ENCODE measurements around the gene TSPAN32. TPM values are rescaled to one million over a fixed set of nuclear protein-coding genes. Genes with fewer than 3 reads are reported as not detected.

The TSPAN32 gene
- total RNA-seq, 1 donor from 2014 or later: not detected

- Mint-ChIP-seq H3K4me1 (ENCODE audit: low read depth, unreplicated experiment) (no peaks in the 10 kb centered on the region), H3K9me3 (ENCODE audit: unreplicated experiment) (no peaks in the 10 kb centered on the region), H3K27ac (ENCODE audit: unreplicated experiment) (no peak overlapping the region), H3K36me3 (ENCODE audit: unreplicated experiment) (no peaks in the 10 kb centered on the region), H3K27me3 (ENCODE audit: unreplicated experiment) (peaks cover 6% of the 10 kb centered on the region), H3K4me3 (ENCODE audit: unreplicated experiment) (no peak overlapping the region)
- DNase-seq: peak; percentile 14
- TF ChIP-seq CTCF (IDR thresholded peaks at IDR 0.05; ENCODE audit: partially characterized antibody, unreplicated experiment): no peak
These were observed 7.6 kb upstream of the TSPAN32 start for GRCh38 chr11:2293984-2294925.

- Mint-ChIP-seq H3K36me3 (ENCODE audit: unreplicated experiment) (no peaks in the 10 kb centered on the region), H3K27ac (ENCODE audit: unreplicated experiment) (no peak overlapping the region), H3K9me3 (ENCODE audit: unreplicated experiment) (no peaks in the 10 kb centered on the region), H3K4me1 (ENCODE audit: low read depth, unreplicated experiment) (no peaks in the 10 kb centered on the region), H3K4me3 (ENCODE audit: unreplicated experiment) (no peak overlapping the region), H3K27me3 (ENCODE audit: unreplicated experiment) (peaks cover 6% of the 10 kb centered on the region)
- no peak for TF ChIP-seq CTCF (IDR thresholded peaks at IDR 0.05; ENCODE audit: partially characterized antibody, unreplicated experiment)
- DNase-seq: no peak
These were observed 6.9 kb upstream of the TSPAN32 start for GRCh38 chr11:2294926-2295290.

GRCh38 chr11:2295971-2296912 is 5.6 kb upstream of the TSPAN32 start:
- no peak for TF ChIP-seq CTCF (IDR thresholded peaks at IDR 0.05; ENCODE audit: partially characterized antibody, unreplicated experiment)
- Mint-ChIP-seq H3K9me3 (ENCODE audit: unreplicated experiment) (no peaks in the 10 kb centered on the region), H3K27me3 (ENCODE audit: unreplicated experiment) (peaks cover 6% of the 10 kb centered on the region), H3K36me3 (ENCODE audit: unreplicated experiment) (no peaks in the 10 kb centered on the region), H3K4me1 (ENCODE audit: low read depth, unreplicated experiment) (no peaks in the 10 kb centered on the region), H3K4me3 (ENCODE audit: unreplicated experiment) (no peak overlapping the region), H3K27ac (ENCODE audit: unreplicated experiment) (no peak overlapping the region)
- no peak for DNase-seq

- TF ChIP-seq CTCF (IDR thresholded peaks at IDR 0.05; ENCODE audit: partially characterized antibody, unreplicated experiment): no peak
- H3K36me3 Mint-ChIP-seq (ENCODE audit: unreplicated experiment): no peaks in the 10 kb centered on the region
- H3K27ac Mint-ChIP-seq (ENCODE audit: unreplicated experiment): no peak overlapping the region
- peaks cover 2% of the 10 kb centered on the region for H3K9me3 Mint-ChIP-seq (ENCODE audit: unreplicated experiment)
- peaks cover 6% of the 10 kb centered on the region for H3K27me3 Mint-ChIP-seq (ENCODE audit: unreplicated experiment)
- no peak overlapping the region for H3K4me3 Mint-ChIP-seq (ENCODE audit: unreplicated experiment)
- no peaks in the 10 kb centered on the region for H3K4me1 Mint-ChIP-seq (ENCODE audit: low read depth, unreplicated experiment)
- DNase-seq: no peak
These were observed 4.7 kb upstream of the TSPAN32 start for GRCh38 chr11:2296913-2297622.
